ENCODE data around the gene COBLL1. TPM values are rescaled to one million over a fixed set of nuclear protein-coding genes. Genes with fewer than 3 reads are reported as not detected.

COBLL1 gene
- total RNA-seq, 2 donors from 2014 or later: 52.1 to 82.8 TPM

GRCh38 chr2:164662868-164663631, 178.6 kb downstream of the COBLL1 start:
- Histone ChIP-seq H3K36me3 (no peaks in the 10 kb centered on the region), H3K9me3 (no peaks in the 10 kb centered on the region), H3K4me1 (replicated peaks) (no peaks in the 10 kb centered on the region), H3K4me3 (no peak overlapping the region), H3K27ac (no peak overlapping the region), H3K27me3 (replicated peaks; ENCODE audit: insufficient read depth) (no peaks in the 10 kb centered on the region)
- intact Hi-C loops (cut with DNase I): no loop called here
- 94% methylated on average over 1 of the region's 1 CpG for WGBS
- DNase-seq (ENCODE audit: low spot score): no peak
- TF ChIP-seq POLR2A (IDR thresholded peaks at IDR 0.05) (no peak), POLR2AphosphoS5 (IDR thresholded peaks at IDR 0.05) (no peak), CTCF (IDR thresholded peaks at IDR 0.05) (no peak)

DNA sequence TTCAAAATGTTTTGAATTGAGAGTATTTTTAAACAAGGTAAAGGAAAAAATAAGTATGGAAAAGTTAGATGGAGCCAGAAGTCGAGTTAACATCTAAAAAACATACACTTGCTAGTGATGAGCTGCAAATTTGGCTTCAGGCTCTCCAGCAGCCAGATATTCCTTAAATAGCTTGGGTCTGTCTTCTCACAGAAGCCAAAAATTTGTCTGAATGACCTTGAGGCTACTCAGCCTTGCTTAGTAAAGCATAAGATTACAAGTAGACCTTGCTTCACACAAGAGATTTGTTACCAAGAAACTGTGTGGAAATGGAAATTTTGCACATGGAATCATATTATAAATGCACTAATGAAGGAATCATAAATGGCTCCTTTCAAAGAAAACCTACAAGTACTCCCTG, 179.6 kb downstream of the COBLL1 start:
- 72% methylated on average over 1 of the region's 1 CpG for WGBS
- no peak for DNase-seq (ENCODE audit: low spot score)
- Histone ChIP-seq H3K4me1 (replicated peaks) (no peaks in the 10 kb centered on the region), H3K9me3 (no peaks in the 10 kb centered on the region), H3K4me3 (no peak overlapping the region), H3K27me3 (replicated peaks; ENCODE audit: insufficient read depth) (no peaks in the 10 kb centered on the region), H3K36me3 (no peaks in the 10 kb centered on the region), H3K27ac (no peak overlapping the region)
- TF ChIP-seq POLR2A (IDR thresholded peaks at IDR 0.05) (no peak), POLR2AphosphoS5 (IDR thresholded peaks at IDR 0.05) (no peak), CTCF (IDR thresholded peaks at IDR 0.05) (no peak)
- intact Hi-C loops (cut with DNase I): no loop called here

- H3K27ac ChIP-seq: no peak overlapping the region
- H3K27me3 ChIP-seq (replicated peaks; ENCODE audit: insufficient read depth): no peaks in the 10 kb centered on the region
- H3K4me1 ChIP-seq (replicated peaks): no peaks in the 10 kb centered on the region
- H3K4me3 ChIP-seq: no peak overlapping the region
- no peaks in the 10 kb centered on the region for H3K9me3 ChIP-seq
- no peak for DNase-seq (ENCODE audit: low spot score)
- intact Hi-C loops (cut with DNase I): no loop called here
- TF ChIP-seq POLR2A (IDR thresholded peaks at IDR 0.05) (no peak), POLR2AphosphoS5 (IDR thresholded peaks at IDR 0.05) (no peak), CTCF (IDR thresholded peaks at IDR 0.05) (no peak)
- H3K36me3 ChIP-seq: no peaks in the 10 kb centered on the region
Measured at GRCh38 chr2:164661349-164661748, 180.3 kb downstream of the COBLL1 start.

DNA sequence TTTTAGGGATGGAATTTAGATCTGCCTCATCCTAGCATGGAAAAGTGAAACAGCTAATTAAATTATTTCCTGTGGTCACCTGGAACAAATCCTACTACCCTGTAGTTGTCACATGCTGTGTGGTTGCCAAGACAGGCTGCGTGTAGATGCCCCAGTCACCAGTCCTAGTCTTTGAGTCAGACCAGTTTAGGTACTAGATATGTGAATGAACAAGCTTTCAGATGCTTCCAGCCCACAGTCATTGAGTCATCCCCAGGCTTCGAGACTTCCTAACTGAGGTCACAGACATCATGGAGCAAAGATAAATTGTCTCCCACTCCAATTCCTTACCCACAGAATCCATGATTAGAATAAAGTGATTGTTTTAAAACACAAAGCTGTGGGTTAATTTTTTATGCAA, 184.5 kb downstream of the COBLL1 start:
- Histone ChIP-seq H3K9me3 (no peaks in the 10 kb centered on the region), H3K27me3 (replicated peaks; ENCODE audit: insufficient read depth) (no peaks in the 10 kb centered on the region), H3K4me1 (replicated peaks) (no peaks in the 10 kb centered on the region), H3K4me3 (no peak overlapping the region), H3K36me3 (no peaks in the 10 kb centered on the region), H3K27ac (no peak overlapping the region)
- TF ChIP-seq CTCF (IDR thresholded peaks at IDR 0.05) (no peak), POLR2AphosphoS5 (IDR thresholded peaks at IDR 0.05) (no peak), POLR2A (IDR thresholded peaks at IDR 0.05) (no peak)
- DNase-seq (ENCODE audit: low spot score): no peak
- 88% methylated on average over 2 of the region's 2 CpGs for WGBS
- intact Hi-C loops (cut with DNase I): no loop called here

GRCh38 chr2:164655750-164656149, 185.9 kb downstream of the COBLL1 start:
- H3K4me1 ChIP-seq (replicated peaks): no peaks in the 10 kb centered on the region
- WGBS: 85% methylated on average over 2 of the region's 2 CpGs
- H3K9me3 ChIP-seq: no peaks in the 10 kb centered on the region
- no peaks in the 10 kb centered on the region for H3K36me3 ChIP-seq
- TF ChIP-seq CTCF (IDR thresholded peaks at IDR 0.05) (no peak), POLR2AphosphoS5 (IDR thresholded peaks at IDR 0.05) (no peak), POLR2A (IDR thresholded peaks at IDR 0.05) (no peak)
- intact Hi-C loops (cut with DNase I): no loop called here
- H3K27me3 ChIP-seq (replicated peaks; ENCODE audit: insufficient read depth): no peaks in the 10 kb centered on the region
- DNase-seq (ENCODE audit: low spot score): no peak
- H3K4me3 ChIP-seq: no peak overlapping the region
- no peak overlapping the region for H3K27ac ChIP-seq
